HG03342 (cell line): Measurements from ENCODE around the gene AMY2B.
"Not testable (repeated sequence)": the region's sequence is repeated elsewhere in the genome, so short reads cannot be mapped to it uniquely, and the experiment has no call there.

Experiments used
- ATAC-seq: cut with Tn5 transposase; IDR thresholded peaks from one replicate; pipeline ENCODE4 v1.9.1; 2021; ENCODE audit warnings: mild to moderate bottlenecking, moderate library complexity; ENCODE audit not compliant: unreplicated experiment

AMY2B gene

DNA sequence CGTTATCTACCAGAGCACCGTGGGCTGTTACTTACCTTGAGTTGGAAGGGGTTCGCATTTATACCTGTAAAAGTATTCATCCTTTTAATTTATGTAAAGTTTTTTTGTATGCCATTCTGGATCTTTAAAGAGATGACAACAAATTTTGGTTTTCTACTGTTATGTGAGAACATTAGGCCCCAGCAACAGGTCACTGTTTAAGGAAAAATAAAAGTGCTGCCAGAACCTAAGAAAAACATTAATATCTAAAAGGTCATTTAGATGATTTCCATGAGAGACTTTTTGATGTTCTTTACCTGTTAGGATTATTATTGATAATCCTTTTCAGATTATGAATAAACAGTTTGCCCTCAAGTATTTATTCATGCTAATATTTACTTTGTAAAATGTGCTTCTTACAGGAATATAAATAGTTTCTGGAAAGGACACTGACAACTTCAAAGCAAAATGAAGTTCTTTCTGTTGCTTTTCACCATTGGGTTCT, 45.6 kb downstream of the AMY2B start, which contains the start of gene AMY2A:
TSS of gene AMY2A (plus strand) at position 434 of the 484 bp plus-strand sequence. CDS start at position 448, 14 bp downstream.
- ATAC-seq = not testable (repeated sequence)

DNA sequence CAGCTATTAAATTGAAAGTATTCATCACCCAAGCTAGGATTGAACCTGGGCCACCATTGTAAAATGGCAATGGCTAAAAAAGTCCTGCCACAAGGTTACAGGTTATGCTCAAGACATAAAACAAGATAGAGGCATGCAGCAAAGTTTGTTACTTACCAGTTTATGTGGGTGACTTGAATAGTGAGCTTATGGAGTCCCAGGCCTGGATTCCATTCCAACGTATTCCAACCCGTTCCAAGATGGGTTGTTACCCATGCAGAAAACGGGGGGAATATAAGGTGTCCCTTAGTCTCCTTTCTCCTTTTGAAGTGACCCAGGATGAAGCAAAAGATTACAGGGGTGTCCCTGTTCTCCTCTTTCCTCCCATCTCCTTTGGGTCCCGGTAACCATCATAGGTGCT, 56.0 kb downstream of the AMY2B start:
- ATAC-seq = not testable (repeated sequence)
